Pancreas (tissue), 10 donors: ENCODE measurements around the gene CFAP54. TPM values are rescaled to one million over a fixed set of nuclear protein-coding genes. Genes with fewer than 3 reads are reported as not detected.
A peak's percentile ranks its signal among the peaks of the same experiment; 100 is the strongest.

Experiments
- ATAC-seq, 4 donors: fragments of 200-7000 bp; cut with Tn5 transposase; one replicate each; pipeline versions ENCODE4 v1.8.0 to v1.9.1; 2020; ENCODE audit warnings: mild to moderate bottlenecking in 4 of 4, moderate library complexity in 4 of 4
- DNase-seq, 6 donors: peaks; one replicate each; pipeline ENCODE4 v3.0.0-alpha.2; 2020
- FAIRE-seq: peaks from 2 replicates; lab custom pipeline; 2012; peaks lifted over from hg19 to GRCh38; lab: Jason Lieb, UNC
- H3K27ac ChIP-seq, 4 donors: fragments of 200-600 bp; sonication (generic); 1 replicate in 3 of 4; 2 replicates in 1 of 4; pipeline versions ENCODE4 v1.5.0 to v1.8.0; 2020
- H3K27me3 ChIP-seq, 4 donors: fragments of 200-600 bp; one replicate each; pipeline ENCODE4 v1.8.0; 2021
- H3K36me3 ChIP-seq, 3 donors: fragments of 200-600 bp; sonication (generic) in 1 of 3; one replicate each; pipeline versions ENCODE4 v1.5.0 to v1.8.0; 2020 to 2021
- H3K4me1 ChIP-seq, 3 donors: fragments of 200-600 bp; one replicate each; pipeline ENCODE4 v1.8.0; 2021
- H3K4me3 ChIP-seq, 4 donors: fragments of 200-600 bp; sonication (generic) in 2 of 4; one replicate each; pipeline versions ENCODE4 v1.5.0 to v1.8.0; 2020 to 2021
- H3K9me3 ChIP-seq, 4 donors: fragments of 200-600 bp; one replicate each; pipeline ENCODE4 v1.8.0; 2021
- WGBS, 2 donors: extraction: QIAGEN DNeasy Blood & Tissue Kit; methylation state at CpG; one replicate each; pipeline ENCODE4 v1.1.7; 2013; 5-methylcytosine and 5-hydroxymethylcytosine counted together
- intact Hi-C, 3 donors: fragments of 100-400 bp; cut with DNase I; formaldehyde crosslinking; loops; one replicate each; pipeline versions ENCODE4 v1.11.1 to v1.14.2; 2022
- polyA plus RNA-seq, 2 donors: library from polyadenylated mRNA; stranded (reverse); fragments of 200-250 nt; gene quantifications; one replicate each; pipeline ENCODE4 v1.2.3, GENCODE V29; 2013
- total RNA-seq, 6 donors: library from RNA; stranded (reverse); fragmentation: NEBNext Ultra II Directional in 4 of 6; extraction: Animal tissue kit (Norgen Biotek cat#: 25700) in 4 of 6; gene quantifications; one replicate each; pipeline versions ENCODE4 v1.2.1 to v1.2.4, GENCODE V29; 2021 to 2023
- TF ChIP-seq, protein P1 (sequence below), 4 donors: fragments of 200-600 bp; sonication (generic) in 3 of 4; IDR thresholded peaks; one replicate each; pipeline versions ENCODE4 v1.5.0 to v1.8.0; 2021; ENCODE audit warnings: antibody characterized with exemption in 4 of 4
- donor health status: healthy with polysubstance abuse.
- donor health status: DM: no; HTN: no; CAD: no; lungs with moderate emphysema.
- donor health status: DM: no; HTN: no; CAD: no.
- donor health status: control.
- donor health status: control.
- donor health status: Bipolar disorder and iron deficiency.
- donor health status: DM: yes; HTN: yes; CAD: no.
- donor health status: DM: no; HTN: no; CAD: no.
- donor health status: DM: no; HTN: no; CAD: no.
- donor health status: DM: yes; HTN: yes; CAD: no.

The CFAP54 gene
- total and polyA plus RNA-seq, 8 donors = 0.02 to 0.21 (median 0.11) TPM

GRCh38 chr12:96513166-96513565 is 23.8 kb downstream of the CFAP54 start:
- TF ChIP-seq, protein P1, sequence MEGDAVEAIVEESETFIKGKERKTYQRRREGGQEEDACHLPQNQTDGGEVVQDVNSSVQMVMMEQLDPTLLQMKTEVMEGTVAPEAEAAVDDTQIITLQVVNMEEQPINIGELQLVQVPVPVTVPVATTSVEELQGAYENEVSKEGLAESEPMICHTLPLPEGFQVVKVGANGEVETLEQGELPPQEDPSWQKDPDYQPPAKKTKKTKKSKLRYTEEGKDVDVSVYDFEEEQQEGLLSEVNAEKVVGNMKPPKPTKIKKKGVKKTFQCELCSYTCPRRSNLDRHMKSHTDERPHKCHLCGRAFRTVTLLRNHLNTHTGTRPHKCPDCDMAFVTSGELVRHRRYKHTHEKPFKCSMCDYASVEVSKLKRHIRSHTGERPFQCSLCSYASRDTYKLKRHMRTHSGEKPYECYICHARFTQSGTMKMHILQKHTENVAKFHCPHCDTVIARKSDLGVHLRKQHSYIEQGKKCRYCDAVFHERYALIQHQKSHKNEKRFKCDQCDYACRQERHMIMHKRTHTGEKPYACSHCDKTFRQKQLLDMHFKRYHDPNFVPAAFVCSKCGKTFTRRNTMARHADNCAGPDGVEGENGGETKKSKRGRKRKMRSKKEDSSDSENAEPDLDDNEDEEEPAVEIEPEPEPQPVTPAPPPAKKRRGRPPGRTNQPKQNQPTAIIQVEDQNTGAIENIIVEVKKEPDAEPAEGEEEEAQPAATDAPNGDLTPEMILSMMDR (IDR thresholded peaks at IDR 0.05) = no peak
- Histone ChIP-seq H3K4me1 (no peaks in the 10 kb centered on the region), H3K9me3 (no peaks in the 10 kb centered on the region), H3K27me3 (peaks cover 0 to 3% (median 0%) of the 10 kb centered on the region in 4 donors), H3K36me3 (no peaks in the 10 kb centered on the region), H3K27ac (no peak overlapping the region), H3K4me3 (no peak overlapping the region)
- WGBS, 2 donors = 78 to 88% methylated on average over 5 of the region's 5 CpGs
- intact Hi-C loops = loop anchor here in 2 of 3 donors (10.0 kb wide), 1 partner anchor 448 kb away; no protein-coding TSS in a partner anchor
- DNase-seq (no peak), ATAC-seq (no peak), FAIRE-seq (no peak)

DNA sequence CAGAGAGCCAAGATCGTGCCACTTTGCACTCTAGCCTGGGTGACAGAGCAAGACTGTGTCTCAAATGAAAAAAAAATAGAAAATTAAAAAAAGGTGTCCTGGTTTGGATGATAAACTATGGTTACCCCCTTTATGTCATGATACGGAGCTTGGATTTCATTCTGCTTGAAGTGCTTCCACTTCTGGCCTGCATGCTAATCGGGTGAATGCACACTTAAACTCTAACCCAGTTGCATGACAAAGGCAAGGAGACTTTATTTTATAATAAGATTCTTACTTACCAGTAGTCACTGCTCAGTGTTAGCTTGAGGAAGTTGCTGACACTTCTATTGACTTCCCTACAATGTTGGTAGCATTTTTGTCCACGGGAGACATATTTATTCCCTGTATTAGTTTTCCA is 24.3 kb downstream of the CFAP54 start:
- H3K4me3 ChIP-seq = no peak overlapping the region
- H3K36me3 ChIP-seq = no peaks in the 10 kb centered on the region
- intact Hi-C loops = loop anchor here in 2 of 3 donors (10.0 kb wide), 1 partner anchor 449 kb away; no protein-coding TSS in a partner anchor
- no peak for DNase-seq
- H3K4me1 ChIP-seq = no peaks in the 10 kb centered on the region
- no peaks in the 10 kb centered on the region for H3K9me3 ChIP-seq
- TF ChIP-seq, protein P1 (IDR thresholded peaks at IDR 0.05) = no peak
- peaks cover 0 to 3% (median 0%) of the 10 kb centered on the region in 4 donors for H3K27me3 ChIP-seq
- WGBS, 2 donors = 71 to 76% methylated on average over 4 of the region's 4 CpGs
- no peak for FAIRE-seq
- no peak for ATAC-seq
- no peak overlapping the region for H3K27ac ChIP-seq

GRCh38 chr12:96514328-96514727 is 25.0 kb downstream of the CFAP54 start:
- H3K27ac ChIP-seq = no peak overlapping the region
- H3K9me3 ChIP-seq = no peaks in the 10 kb centered on the region
- H3K27me3 ChIP-seq = peaks cover 0 to 3% (median 0%) of the 10 kb centered on the region in 4 donors
- H3K36me3 ChIP-seq = no peaks in the 10 kb centered on the region
- DNase-seq (no peak), FAIRE-seq (no peak), ATAC-seq (no peak)
- no peak overlapping the region for H3K4me3 ChIP-seq
- H3K4me1 ChIP-seq = no peaks in the 10 kb centered on the region
- intact Hi-C loops = loop anchor here in 2 of 3 donors (10.0 kb wide), 1 partner anchor 450 kb away; no protein-coding TSS in a partner anchor
- 58 to 61% methylated on average over 3 of the region's 3 CpGs for WGBS, 2 donors
- TF ChIP-seq, protein P1 (IDR thresholded peaks at IDR 0.05) = no peak

- 25 to 33% methylated on average over 8 of the region's 8 CpGs for WGBS, 2 donors
- Histone ChIP-seq H3K4me1 (no peaks in the 10 kb centered on the region), H3K9me3 (no peaks in the 10 kb centered on the region), H3K4me3 (no peak overlapping the region), H3K27me3 (peaks cover 0 to 3% (median 0%) of the 10 kb centered on the region in 4 donors), H3K27ac (no peak overlapping the region), H3K36me3 (no peaks in the 10 kb centered on the region)
- DNase-seq = peak in 5 of 6 donors; percentile 22 to 81 (median 59)
- peak; percentile 60 to 88 (median 84) for ATAC-seq
- TF ChIP-seq, protein P1 (IDR thresholded peaks at IDR 0.05) = peak in 2 of 4 donors; percentile 48 to 51
- intact Hi-C loops = loop anchor here (5.0 to 10.0 kb wide), 2 partner anchors 452 to 454 kb away; no protein-coding TSS in a partner anchor
- peak; percentile 95 for FAIRE-seq
Measured at GRCh38 chr12:96516472-96517430, 27.4 kb downstream of the CFAP54 start.
